GM12878 (cell line): ENCODE data around the gene KIRREL3. TPM values are rescaled to one million over a fixed set of nuclear protein-coding genes. Genes with fewer than 3 reads are reported as not detected.

Experiments used
- ATAC-seq: fragments of 200-7000 bp; cut with Tn5 transposase; 3 replicates; pipeline ENCODE4 v1.9.1; 2020; ENCODE audit warnings: mild to moderate bottlenecking, moderate library complexity
- BruUV-seq: library from RNA; stranded (reverse); fragments of 400-500 nt; replicated peaks from 2 replicates; lab custom pipeline; 2021; lab: Mats Ljungman, UMichigan
- CTCF ChIA-PET: fragments of 300-600 bp; sonication (Branson Sonifier 250); formaldehyde crosslinking; extraction: SDS; loops from one replicate; lab custom pipeline; 2021; ENCODE audit warnings: inconsistent platforms; lab: Yijun Ruan, JAX
- POLR2A ChIA-PET: fragments of 350-600 bp; formaldehyde crosslinking; extraction: SDS; loops from one replicate; lab custom pipeline; 2021; ENCODE audit warnings: inconsistent platforms; lab: Charles Lee
- RAD21 ChIA-PET: fragments of 300-600 bp; sonication (Branson Sonifier 250); formaldehyde crosslinking; loops from one replicate; lab custom pipeline; 2023; ENCODE audit warnings: antibody characterized with exemption; ENCODE audit not compliant: unreplicated experiment; lab: Charles Lee
- SMC1A ChIA-PET: fragments of 300-600 bp; sonication (Branson Sonifier 250); formaldehyde crosslinking; loops from one replicate; lab custom pipeline; 2023; ENCODE audit not compliant: unreplicated experiment, uncharacterized antibody; lab: Charles Lee
- DNase-seq: peaks from one replicate; pipeline ENCODE4 v3.0.0-alpha.2; 2011; ENCODE audit warnings: low read depth, low spot score
- FAIRE-seq: peaks from 3 replicates; lab custom pipeline; 2011; peaks lifted over from hg19 to GRCh38; lab: Jason Lieb, UNC
- H2AFZ ChIP-seq: 2 replicates; pipeline ENCODE4 v1.6.0; 2011; ENCODE audit warnings: low read depth, low read length, control low read depth; ENCODE audit not compliant: control insufficient read depth
- H3K27ac ChIP-seq: 2 replicates; pipeline ENCODE4 v1.5.1; 2011; ENCODE audit warnings: control low read depth; ENCODE audit not compliant: control insufficient read depth, insufficient read depth
- H3K27me3 ChIP-seq, 2 experiments: replicated peaks in 1 of 2; 2 replicates each; pipeline versions ENCODE4 v1.6.0 to v1.6.1; 2011; ENCODE audit warnings: low read length in 1 of 2; ENCODE audit not compliant: control insufficient read depth in 2 of 2, insufficient read depth in 2 of 2
- H3K36me3 ChIP-seq, 2 experiments: 2 replicates each; pipeline ENCODE4 v1.5.1; 2011; ENCODE audit warnings: low read length in 1 of 2; ENCODE audit not compliant: control insufficient read depth in 2 of 2, insufficient read depth in 2 of 2
- H3K4me1 ChIP-seq: 2 replicates; pipeline ENCODE4 v1.6.1; 2011; ENCODE audit warnings: mild to moderate bottlenecking, low read length, moderate library complexity, mixed read lengths; ENCODE audit not compliant: control insufficient read depth, insufficient read depth
- H3K4me2 ChIP-seq: 2 replicates; pipeline ENCODE4 v1.6.0; 2011; ENCODE audit warnings: control low read depth; ENCODE audit not compliant: control insufficient read depth, insufficient read depth
- H3K4me3 ChIP-seq: fragments of 200-600 bp; sonication (generic); 2 replicates; pipeline ENCODE4 v1.5.1; 2016
- H3K79me2 ChIP-seq: 2 replicates; pipeline ENCODE4 v1.6.0; 2011; ENCODE audit warnings: low read length; ENCODE audit not compliant: control insufficient read depth, insufficient read depth
- H3K9ac ChIP-seq: 2 replicates; pipeline ENCODE4 v1.8.0; 2011; ENCODE audit warnings: low read length, control low read depth, mixed read lengths; ENCODE audit not compliant: control insufficient read depth, insufficient read depth
- H3K9me3 ChIP-seq: replicated peaks from 3 replicates; pipeline ENCODE4 v1.5.1; 2011; ENCODE audit warnings: mild to moderate bottlenecking, low read length; ENCODE audit not compliant: control insufficient read depth, insufficient read depth
- H4K20me1 ChIP-seq: 2 replicates; pipeline ENCODE4 v1.6.0; 2011; ENCODE audit not compliant: control insufficient read depth, insufficient read depth
- CHD2 ChIP-seq: IDR thresholded peaks from 2 replicates; pipeline ENCODE4 v1.6.1; 2011; ENCODE audit warnings: low read depth, low read length, improper control_type of control experiment, borderline replicate concordance
- CHD4 ChIP-seq: fragments of 200-600 bp; sonication (generic); IDR thresholded peaks from 2 replicates; pipeline ENCODE4 v1.6.1; 2016; ENCODE audit warnings: mild to moderate bottlenecking
- CREB1 ChIP-seq: IDR thresholded peaks from 2 replicates; pipeline ENCODE4 v1.6.1; 2012; ENCODE audit warnings: low read depth, mild to moderate bottlenecking, inconsistent platforms
- IKZF2 ChIP-seq, 2 experiments: fragments of 450-650 bp; IDR thresholded peaks; 2 replicates each; pipeline ENCODE4 v1.6.1; 2017; ENCODE audit warnings: mild to moderate bottlenecking in 2 of 2, moderate library complexity in 2 of 2
- PAX8 ChIP-seq: fragments of 450-650 bp; IDR thresholded peaks from 2 replicates; pipeline ENCODE4 v1.6.1; 2017; ENCODE audit warnings: mild to moderate bottlenecking, moderate library complexity
- RB1 ChIP-seq: fragments of 450-650 bp; formaldehyde crosslinking; IDR thresholded peaks from 2 replicates; pipeline ENCODE4 v1.6.1; 2017; ENCODE audit warnings: mild to moderate bottlenecking, borderline replicate concordance
- SPI1 ChIP-seq: IDR thresholded peaks from 2 replicates; pipeline ENCODE4 v1.6.1; 2011; ENCODE audit warnings: low read depth, mild to moderate bottlenecking, low read length, moderate library complexity, borderline replicate concordance; ENCODE audit not compliant: insufficient read depth
- SREBF1 ChIP-seq: IDR thresholded peaks from 2 replicates; pipeline ENCODE4 v1.6.1; 2012; ENCODE audit warnings: mild to moderate bottlenecking, low read length
- SREBF2 ChIP-seq: IDR thresholded peaks from 2 replicates; pipeline ENCODE4 v1.6.1; 2012; ENCODE audit warnings: mild to moderate bottlenecking, low read length
- SUPT20H ChIP-seq: IDR thresholded peaks from 2 replicates; pipeline ENCODE4 v1.6.1; 2011; ENCODE audit warnings: low read depth, mild to moderate bottlenecking, low read length, moderate library complexity, borderline replicate concordance; ENCODE audit not compliant: control insufficient read depth
- TCF12 ChIP-seq: IDR thresholded peaks from 2 replicates; pipeline ENCODE4 v1.6.1; 2011; ENCODE audit warnings: low read depth, mild to moderate bottlenecking, low read length
- ZBTB40 ChIP-seq: fragments of 450-650 bp; IDR thresholded peaks from 2 replicates; pipeline ENCODE4 v1.6.1; 2016; ENCODE audit warnings: mild to moderate bottlenecking, moderate library complexity, borderline replicate concordance
- WGBS: methylation state at CpG from one replicate; pipeline ENCODE4 v1.1.6; 2016; ENCODE audit warnings: low lambda C conversion rate; ENCODE audit not compliant: insufficient replicate concordance, insufficient coverage; ENCODE audit errors: missing lambda C conversion rate; 5-methylcytosine and 5-hydroxymethylcytosine counted together
- in situ Hi-C: fragments of 300-500 bp; cut with MboI; formaldehyde crosslinking; loops from 9 replicates; pipeline ENCODE4 v1.14.3; 2018; ENCODE audit warnings: mixed read lengths
- intact Hi-C: fragments of 100-400 bp; cut with micrococcal nuclease; formaldehyde crosslinking; loops from one replicate; pipeline ENCODE4 v1.14.2; 2022; ENCODE audit not compliant: unreplicated experiment
- polyA plus RNA-seq, 11 experiments: library from polyadenylated mRNA; depleted of rRNA in 4 of 11; unstranded in 6 of 11; stranded (reverse) in 5 of 11; fragments of >200 nt; fragmentation: Nextera tagmentation in 4 of 11; fragmentation: Illumina TruSeq in 1 of 11; extraction: Ambion mirVana in 4 of 11; extraction: Trizol in 1 of 11; gene quantifications; 1 replicate in 1 of 11; 2 replicates in 10 of 11; pipeline versions ENCODE4 v1.2.1 to v1.2.3, GENCODE V29; 2011 to 2016; ENCODE audit warnings: inconsistent platforms in 2 of 11, missing spikeins in 2 of 11, low read depth in 1 of 11
- total RNA-seq, 4 experiments: library from RNA; depleted of rRNA in 3 of 4; stranded (reverse); fragments of >200 nt in 3 of 4; fragmentation: Illumina TruSeq in 1 of 4; extraction: Trizol in 1 of 4; gene quantifications; 2 replicates each; pipeline versions ENCODE4 v1.2.1 to v1.2.3, GENCODE V29; 2013 to 2021
- TF ChIP-seq, protein P1 (sequence below): IDR thresholded peaks from 2 replicates; pipeline ENCODE4 v1.6.1; 2012; ENCODE audit warnings: low read depth, low read length, improper control_type of control experiment
- TF ChIP-seq, protein P2 (sequence below): IDR thresholded peaks from 2 replicates; pipeline ENCODE4 v1.6.1; 2012; ENCODE audit warnings: low read depth, low read length, improper control_type of control experiment

Gene KIRREL3
- total and polyA plus RNA-seq, 10 of the 15 experiments (the other 5 are each of a cell fraction or from before 2014, with no cell fraction given), result under 0.01 TPM; not detected in 9

- WGBS, result 13% methylated on average over 11 of the region's 11 CpGs
- H3K27me3 ChIP-seq, result no peaks in the 10 kb centered on the region; a peak in 1 of 4 replicates
- H3K36me3 ChIP-seq, result no peaks in the 10 kb centered on the region
- H3K79me2 ChIP-seq, result no peaks in the 10 kb centered on the region
- H3K4me1 ChIP-seq, result no peaks in the 10 kb centered on the region
- intact Hi-C loops, result no loop called here
- TF ChIP-seq, protein P1, sequence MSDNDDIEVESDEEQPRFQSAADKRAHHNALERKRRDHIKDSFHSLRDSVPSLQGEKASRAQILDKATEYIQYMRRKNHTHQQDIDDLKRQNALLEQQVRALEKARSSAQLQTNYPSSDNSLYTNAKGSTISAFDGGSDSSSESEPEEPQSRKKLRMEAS, result no peak
- no peak for TF ChIP-seq SPI1
- TF ChIP-seq CHD2, result no peak
- TF ChIP-seq CHD4, result no peak
- no peak for TF ChIP-seq RB1
- TF ChIP-seq CREB1, result no peak
- no peak for TF ChIP-seq SREBF2
- TF ChIP-seq IKZF2 (IDR thresholded peaks at IDR 0.05), result no peak
- TF ChIP-seq SUPT20H, result no peak
- no peak for TF ChIP-seq TCF12
- TF ChIP-seq, protein P2, sequence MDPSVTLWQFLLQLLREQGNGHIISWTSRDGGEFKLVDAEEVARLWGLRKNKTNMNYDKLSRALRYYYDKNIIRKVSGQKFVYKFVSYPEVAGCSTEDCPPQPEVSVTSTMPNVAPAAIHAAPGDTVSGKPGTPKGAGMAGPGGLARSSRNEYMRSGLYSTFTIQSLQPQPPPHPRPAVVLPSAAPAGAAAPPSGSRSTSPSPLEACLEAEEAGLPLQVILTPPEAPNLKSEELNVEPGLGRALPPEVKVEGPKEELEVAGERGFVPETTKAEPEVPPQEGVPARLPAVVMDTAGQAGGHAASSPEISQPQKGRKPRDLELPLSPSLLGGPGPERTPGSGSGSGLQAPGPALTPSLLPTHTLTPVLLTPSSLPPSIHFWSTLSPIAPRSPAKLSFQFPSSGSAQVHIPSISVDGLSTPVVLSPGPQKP, result no peak
- no peak for TF ChIP-seq SREBF1
- TF ChIP-seq ZBTB40, result no peak
- TF ChIP-seq PAX8, result no peak
- DNase-seq, result no peak
- H3K9ac ChIP-seq, result no peak overlapping the region
- H3K27ac ChIP-seq, result no peak overlapping the region
- H3K4me3 ChIP-seq, result no peak overlapping the region
- in situ Hi-C loops, result no loop called here
- ATAC-seq, result no peak
- H2AFZ ChIP-seq, result no peak overlapping the region
- ChIA-PET CTCF (no interaction called here), SMC1A (no interaction called here), RAD21 (no interaction called here), POLR2A (no interaction called here)
- FAIRE-seq, result no peak
- H3K9me3 ChIP-seq, result no peaks in the 10 kb centered on the region
- no peaks in the 10 kb centered on the region for H4K20me1 ChIP-seq
- no TSS peak for BruUV-seq
- H3K4me2 ChIP-seq, result no peak overlapping the region
Measured at GRCh38 chr11:126694065-126694625, 306.4 kb downstream of the KIRREL3 start.
